RWPE1 (cell line): ENCODE results near the gene CTNNA1.

Experiments
- CTCF ChIA-PET: fragments of 350-600 bp; sonication (Branson Sonifier 250); formaldehyde crosslinking; extraction: SDS; loops from one replicate; lab custom pipeline; 2021; lab: Yijun Ruan, JAX
- POLR2A ChIA-PET: fragments of 400-600 bp; formaldehyde crosslinking; extraction: SDS; loops from one replicate; lab custom pipeline; 2020; ENCODE audit warnings: antibody characterized with exemption; ENCODE audit not compliant: low non-redundant PET; lab: Yijun Ruan, JAX
- DNase-seq: peaks from one replicate; pipeline ENCODE4 v3.0.0; 2012; ENCODE audit warnings: low spot score
- H3K27ac ChIP-seq: fragments of 450-650 bp; 2 replicates; pipeline ENCODE4 v1.5.1; 2017
- CTCF ChIP-seq: fragments of 450-650 bp; conservative IDR thresholded peaks from 2 replicates; pipeline ENCODE4 v1.5.1; 2017; ENCODE audit warnings: low read depth, mild to moderate bottlenecking

Gene CTNNA1

GRCh38 chr5:138895918-138896317 lies 142.7 kb downstream of the CTNNA1 start:
- no peak for DNase-seq
- ChIA-PET POLR2A (no interaction called here), CTCF (no interaction called here)
- TF ChIP-seq CTCF: no peak
- no peak overlapping the region for H3K27ac ChIP-seq

GRCh38 chr5:138898299-138898698 lies 145.1 kb downstream of the CTNNA1 start:
- ChIA-PET POLR2A (no interaction called here), CTCF (interaction anchor here (0.6 kb wide), 1 partner anchor 330 kb away, joined by 3 read pairs; no protein-coding TSS in a partner anchor)
- H3K27ac ChIP-seq: no peak overlapping the region
- DNase-seq: no peak
- no peak for TF ChIP-seq CTCF

- ChIA-PET POLR2A (no interaction called here), CTCF (interaction anchor here (0.6 kb wide), 1 partner anchor 330 kb away, joined by 3 read pairs; no protein-coding TSS in a partner anchor)
- no peak for TF ChIP-seq CTCF
These were observed 145.5 kb downstream of the CTNNA1 start for GRCh38 chr5:138898742-138899141.

GRCh38 chr5:138900281-138900965 lies 147.2 kb downstream of the CTNNA1 start:
- CTCF ChIA-PET: interaction anchor here (0.6 kb wide), 1 partner anchor 26 kb away, joined by 4 read pairs; no protein-coding TSS in a partner anchor
- DNase-seq: peak; percentile 76
- POLR2A ChIA-PET: no interaction called here
- H3K27ac ChIP-seq: no peak overlapping the region
- TF ChIP-seq CTCF: no peak

More at GRCh38 chr5:138898742-138899141, 145.5 kb downstream of the CTNNA1 start:
- H3K27ac ChIP-seq: no peak overlapping the region
- no peak for DNase-seq

GRCh38 chr5:138901716-138902115 lies 148.5 kb downstream of the CTNNA1 start:
- POLR2A ChIA-PET: no interaction called here
- DNase-seq: no peak
- no peak overlapping the region for H3K27ac ChIP-seq
- TF ChIP-seq CTCF: no peak
- CTCF ChIA-PET: interaction anchor here (0.5 to 0.7 kb wide), 2 partner anchors 30 to 303 kb away, joined by 3 read pairs; no protein-coding TSS in a partner anchor

GRCh38 chr5:138903130-138903775 lies 150.0 kb downstream of the CTNNA1 start:
- POLR2A ChIA-PET: no interaction called here
- CTCF ChIA-PET: interaction anchor here (0.6 kb wide), 1 partner anchor 366 kb away, joined by 3 read pairs; no protein-coding TSS in a partner anchor
- no peak for TF ChIP-seq CTCF
- DNase-seq: peak; percentile 54
- H3K27ac ChIP-seq: no peak overlapping the region
